ENCODE results near the gene PRR15L. TPM values are rescaled to one million over a fixed set of nuclear protein-coding genes. Genes with fewer than 3 reads are reported as not detected.

Gene PRR15L
- total RNA-seq, 4 donors from 2014 or later, result 0.49 TPM; not detected in 3

DNA sequence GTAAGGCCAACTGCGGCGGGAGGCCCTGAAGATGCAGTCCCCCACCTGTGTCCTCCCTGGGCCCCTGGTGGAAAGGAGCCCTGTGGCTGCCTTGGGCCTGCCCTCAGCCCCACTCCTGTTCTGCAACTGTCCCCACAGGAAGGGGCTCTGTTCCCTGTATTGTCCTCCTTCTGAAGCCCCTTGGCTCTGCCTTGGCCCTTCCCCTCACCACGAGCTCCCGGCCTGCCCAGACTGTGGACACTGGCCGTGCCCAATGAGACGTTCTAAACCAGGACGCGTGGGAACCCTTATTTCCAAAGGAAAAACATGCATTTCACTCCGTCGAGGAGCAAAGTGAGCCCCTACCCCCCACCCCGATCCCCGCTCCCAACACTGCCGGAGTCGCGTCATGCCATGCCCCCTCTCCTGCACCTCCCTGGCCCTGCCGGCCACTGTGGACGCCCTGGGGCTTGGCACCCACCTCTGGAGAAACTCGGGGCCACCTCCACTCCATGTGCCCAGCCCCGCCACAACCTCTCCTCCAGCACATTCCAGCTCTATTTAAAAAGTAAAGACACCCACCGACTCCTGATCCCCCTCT, 29.8 kb downstream of the PRR15L start:
- TF ChIP-seq, protein P1, sequence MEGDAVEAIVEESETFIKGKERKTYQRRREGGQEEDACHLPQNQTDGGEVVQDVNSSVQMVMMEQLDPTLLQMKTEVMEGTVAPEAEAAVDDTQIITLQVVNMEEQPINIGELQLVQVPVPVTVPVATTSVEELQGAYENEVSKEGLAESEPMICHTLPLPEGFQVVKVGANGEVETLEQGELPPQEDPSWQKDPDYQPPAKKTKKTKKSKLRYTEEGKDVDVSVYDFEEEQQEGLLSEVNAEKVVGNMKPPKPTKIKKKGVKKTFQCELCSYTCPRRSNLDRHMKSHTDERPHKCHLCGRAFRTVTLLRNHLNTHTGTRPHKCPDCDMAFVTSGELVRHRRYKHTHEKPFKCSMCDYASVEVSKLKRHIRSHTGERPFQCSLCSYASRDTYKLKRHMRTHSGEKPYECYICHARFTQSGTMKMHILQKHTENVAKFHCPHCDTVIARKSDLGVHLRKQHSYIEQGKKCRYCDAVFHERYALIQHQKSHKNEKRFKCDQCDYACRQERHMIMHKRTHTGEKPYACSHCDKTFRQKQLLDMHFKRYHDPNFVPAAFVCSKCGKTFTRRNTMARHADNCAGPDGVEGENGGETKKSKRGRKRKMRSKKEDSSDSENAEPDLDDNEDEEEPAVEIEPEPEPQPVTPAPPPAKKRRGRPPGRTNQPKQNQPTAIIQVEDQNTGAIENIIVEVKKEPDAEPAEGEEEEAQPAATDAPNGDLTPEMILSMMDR (IDR thresholded peaks at IDR 0.05; ENCODE audit: low read depth), result no peak

- TF ChIP-seq, protein P1 (IDR thresholded peaks at IDR 0.05; ENCODE audit: low read depth), result no peak
These were observed 32.0 kb downstream of the PRR15L start for GRCh38 chr17:47925678-47925988.

GRCh38 chr17:47924785-47925677, 32.7 kb downstream of the PRR15L start:
- TF ChIP-seq, protein P1 (IDR thresholded peaks at IDR 0.05; ENCODE audit: low read depth), result no peak

GRCh38 chr17:47918991-47919390, 38.7 kb downstream of the PRR15L start:
- TF ChIP-seq, protein P1 (IDR thresholded peaks at IDR 0.05; ENCODE audit: low read depth), result no peak

GRCh38 chr17:47918006-47918405, 39.7 kb downstream of the PRR15L start:
- TF ChIP-seq, protein P1 (IDR thresholded peaks at IDR 0.05; ENCODE audit: low read depth), result no peak

DNA sequence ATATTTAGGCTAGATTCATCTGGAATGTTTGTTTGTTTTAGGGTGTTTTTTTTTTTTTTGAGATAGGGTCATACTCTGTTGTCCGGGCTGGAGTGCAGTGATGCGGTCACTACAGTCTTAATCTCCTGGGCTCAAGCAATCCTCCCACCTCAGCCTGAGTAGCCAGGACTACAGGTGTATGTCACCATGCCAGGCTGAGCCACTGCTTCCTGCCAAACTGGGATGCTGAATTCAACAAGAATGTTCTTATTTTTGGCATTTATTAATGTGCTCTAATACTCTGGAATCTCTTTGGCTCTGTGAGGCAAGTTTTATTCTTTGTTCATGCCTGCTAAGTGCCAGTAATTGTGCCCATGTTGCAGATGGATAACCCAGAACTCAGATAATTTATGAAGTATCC, 40.1 kb downstream of the PRR15L start:
- TF ChIP-seq, protein P1 (IDR thresholded peaks at IDR 0.05; ENCODE audit: low read depth), result no peak

GRCh38 chr17:47916489-47917208, 41.0 kb downstream of the PRR15L start:
- TF ChIP-seq, protein P1 (IDR thresholded peaks at IDR 0.05; ENCODE audit: low read depth), result no peak

Measured in subcutaneous adipose tissue (tissue), 4 donors.